AG04450 (cell line): ENCODE data around the gene CHAF1A. TPM values are rescaled to one million over a fixed set of nuclear protein-coding genes. Genes with fewer than 3 reads are reported as not detected.

Experiments used
- CTCF ChIA-PET: fragments of 300-600, 350-600 bp; formaldehyde crosslinking; extraction: SDS; loops from one replicate; lab custom pipeline; 2022; ENCODE audit warnings: antibody characterized with exemption, inconsistent platforms; lab: Charles Lee
- POLR2A ChIA-PET: fragments of 350-600 bp; formaldehyde crosslinking; extraction: SDS; loops from one replicate; lab custom pipeline; 2021; ENCODE audit warnings: antibody characterized with exemption, inconsistent platforms; lab: Yijun Ruan, JAX
- DNase-seq: peaks from one replicate; pipeline ENCODE4 v3.0.0-alpha.2; 2011; ENCODE audit warnings: low read depth, low spot score
- H3K27ac ChIP-seq: one replicate; pipeline ENCODE4 v1.5.1; 2012; ENCODE audit warnings: low read depth, low read length, control low read depth
- H3K27me3 ChIP-seq: one replicate; pipeline ENCODE4 v1.6.0; 2012; ENCODE audit warnings: low read length; ENCODE audit not compliant: control insufficient read depth, insufficient read depth
- H3K4me3 ChIP-seq: 2 replicates; pipeline ENCODE4 v1.5.1; 2011; ENCODE audit warnings: mild to moderate bottlenecking, low read depth, low read length, control low read depth
- H3K9me3 ChIP-seq: 2 replicates; pipeline ENCODE4 v1.5.1; 2012; ENCODE audit warnings: low read length; ENCODE audit not compliant: control insufficient read depth, insufficient read depth
- CTCF ChIP-seq: IDR thresholded peaks from 2 replicates; pipeline ENCODE4 v1.5.1; 2011; ENCODE audit warnings: low read depth, low read length, control low read depth, inconsistent platforms
- polyA plus RNA-seq: library from polyadenylated mRNA; depleted of rRNA; stranded (reverse); fragments of >200 nt; gene quantifications from 2 replicates; pipeline ENCODE4 v1.2.3, GENCODE V29; 2011

The CHAF1A gene
- polyA plus RNA-seq, 1 experiment = 5.0 TPM

- H3K27ac ChIP-seq = peak overlapping the region; percentile 39
- H3K27me3 ChIP-seq = no peaks in the 10 kb centered on the region
- no peak for DNase-seq
- no peak for TF ChIP-seq CTCF
- ChIA-PET POLR2A (interaction anchor here (0.9 kb wide), 1 partner anchor 75 kb away, joined by 3 read pairs; no protein-coding TSS in a partner anchor), CTCF (interaction anchor here (1.0 to 1.1 kb wide), 2 partner anchors 16 kb away, joined by 3 to 4 read pairs; no protein-coding TSS in a partner anchor)
- H3K4me3 ChIP-seq = no peak overlapping the region
- H3K9me3 ChIP-seq = no peaks in the 10 kb centered on the region; the same call in 1 of the 2 replicates
Observed at GRCh38 chr19:4369109-4369887, 33.1 kb upstream of the CHAF1A start.

DNA sequence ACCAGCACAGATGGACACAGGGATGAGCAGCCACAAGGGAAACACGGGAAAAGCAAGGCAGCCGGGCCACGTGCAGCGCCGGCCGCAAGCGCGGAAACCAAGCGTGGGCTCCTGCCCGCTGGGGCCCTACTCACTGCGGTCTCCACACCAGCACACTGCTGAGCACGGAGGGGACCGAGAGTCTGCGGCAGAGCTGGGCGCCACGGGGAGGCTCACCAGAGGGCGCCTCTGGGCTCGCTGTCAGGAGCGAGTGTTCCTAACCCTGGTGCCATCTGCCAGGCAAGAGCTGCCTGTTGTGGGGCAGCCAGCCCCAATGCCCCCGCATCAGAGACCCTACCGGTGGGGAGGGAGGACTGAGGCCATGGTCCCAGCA lies 32.6 kb upstream of the CHAF1A start:
- DNase-seq = no peak
- no peaks in the 10 kb centered on the region; the same call in 1 of the 2 replicates for H3K9me3 ChIP-seq
- ChIA-PET POLR2A (no interaction called here), CTCF (interaction anchor here (1.0 to 1.1 kb wide), 2 partner anchors 16 to 17 kb away, joined by 3 to 4 read pairs; no protein-coding TSS in a partner anchor)
- TF ChIP-seq CTCF = peak; percentile 48
- H3K4me3 ChIP-seq = no peak overlapping the region
- H3K27ac ChIP-seq = no peak overlapping the region
- H3K27me3 ChIP-seq = no peaks in the 10 kb centered on the region

DNA sequence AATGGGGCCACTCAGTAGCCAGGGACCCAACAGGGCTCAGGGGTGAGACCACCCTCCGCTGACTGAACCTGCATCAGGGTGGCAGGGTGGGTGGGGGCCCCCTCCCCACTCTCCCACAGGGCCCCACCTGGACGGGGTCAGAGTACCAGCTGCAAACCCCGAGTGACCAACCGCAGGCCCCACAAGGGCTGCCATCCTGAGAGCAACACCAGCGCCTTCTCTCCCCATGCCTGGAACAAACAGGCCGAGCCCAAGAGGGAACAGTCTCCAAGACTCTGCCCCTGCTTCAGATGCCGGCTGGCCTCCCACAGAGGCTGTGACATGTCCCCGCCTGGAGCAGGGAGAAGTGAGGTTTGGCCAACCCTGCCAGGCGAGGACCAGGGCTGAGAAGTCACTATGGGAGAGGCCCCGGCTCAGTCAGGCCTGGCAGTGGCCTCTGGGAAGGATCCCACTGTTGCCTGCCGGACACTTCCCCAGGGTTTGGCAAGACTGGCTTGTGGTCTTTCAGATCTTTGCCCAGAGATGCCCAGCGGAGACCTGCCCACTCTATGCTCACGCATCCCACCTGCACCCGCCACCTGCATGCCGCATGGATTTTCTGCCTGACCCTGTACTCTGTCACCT lies 31.9 kb upstream of the CHAF1A start:
- CTCF ChIA-PET = interaction anchor here (1.0 to 1.1 kb wide), 2 partner anchors 15 to 17 kb away, joined by 3 to 4 read pairs; no protein-coding TSS in a partner anchor
- no peak for DNase-seq
- Histone ChIP-seq H3K9me3 (no peaks in the 10 kb centered on the region; the same call in 1 of the 2 replicates), H3K27me3 (no peaks in the 10 kb centered on the region), H3K27ac (no peak overlapping the region), H3K4me3 (no peak overlapping the region)
- no peak for TF ChIP-seq CTCF
- POLR2A ChIA-PET = interaction anchor here (1.3 kb wide), 1 partner anchor 10 kb away, joined by 3 read pairs; no protein-coding TSS in a partner anchor

DNA sequence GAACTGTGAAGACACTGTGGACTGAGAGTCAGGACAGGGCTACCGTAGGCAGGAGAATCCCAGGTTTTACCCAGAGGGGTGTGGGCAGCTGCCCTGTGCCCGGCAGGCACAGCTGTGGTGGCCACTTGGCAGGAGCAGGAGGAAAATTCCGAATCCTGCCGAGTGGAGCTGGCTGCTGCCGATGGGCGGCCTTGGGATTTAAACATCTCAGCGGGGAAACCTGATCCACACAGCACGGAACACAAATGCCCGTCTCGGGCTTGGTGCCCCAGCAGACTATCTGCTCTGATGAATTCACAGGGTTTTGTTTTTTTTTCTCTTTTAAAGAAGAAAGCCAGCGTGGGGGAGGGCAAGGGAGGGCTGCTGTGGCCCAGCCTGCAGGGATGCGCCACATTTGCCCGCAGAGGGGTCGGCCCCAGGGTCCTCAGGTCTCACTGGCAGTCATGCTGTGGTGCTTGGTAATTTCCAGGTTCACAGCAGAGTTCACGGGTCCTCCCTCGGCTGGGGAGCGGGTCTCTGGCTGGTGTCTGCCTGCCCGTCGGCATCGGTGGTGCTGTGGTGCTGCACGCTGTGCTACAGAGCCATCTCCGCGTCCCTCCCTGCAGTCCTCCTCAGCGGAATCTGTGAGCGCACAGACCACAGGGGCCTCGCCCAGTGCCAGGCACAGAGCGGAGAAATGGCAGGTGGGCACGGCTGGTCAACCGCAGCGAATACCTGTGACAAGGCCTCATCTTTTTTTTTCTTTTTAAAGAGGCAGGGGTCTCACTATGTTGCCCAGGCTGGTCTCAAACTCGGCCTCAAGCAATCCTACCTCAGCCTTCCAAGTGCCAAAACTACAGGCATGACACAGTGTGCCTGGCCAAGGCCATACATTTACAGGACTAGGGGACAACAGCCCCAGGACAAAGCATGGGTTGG lies 30.9 kb upstream of the CHAF1A start:
- no peaks in the 10 kb centered on the region; the same call in 1 of the 2 replicates for H3K9me3 ChIP-seq
- H3K27me3 ChIP-seq = no peaks in the 10 kb centered on the region
- DNase-seq = no peak
- no peak for TF ChIP-seq CTCF
- no peak overlapping the region for H3K4me3 ChIP-seq
- POLR2A ChIA-PET = interaction anchor here (1.3 kb wide), 1 partner anchor 11 kb away, joined by 3 read pairs; no protein-coding TSS in a partner anchor
- no peak overlapping the region for H3K27ac ChIP-seq
- CTCF ChIA-PET = interaction anchor here (0.6 to 2.9 kb wide), 2 partner anchors 19 to 104 kb away, joined by 4 to 12 read pairs; no protein-coding TSS in a partner anchor
